Esophagus squamous epithelium (tissue), 4 donors: ENCODE data around the gene CD99L2.

Experiments used
- CTCF ChIP-seq, 6 experiments: fragments of 450-650 bp in 4 of 6; fragments of 200-600 bp in 2 of 6; sonication (generic) in 2 of 6; IDR thresholded peaks; one replicate each; pipeline ENCODE4 v1.5.1; 2016 to 2019; ENCODE audit warnings: antibody characterized with exemption in 6 of 6, mild to moderate bottlenecking in 4 of 6, moderate library complexity in 4 of 6
- POLR2A ChIP-seq, 4 donors: fragments of 450-650 bp; IDR thresholded peaks; one replicate each; pipeline ENCODE4 v1.6.1; 2017; ENCODE audit warnings: antibody characterized with exemption in 4 of 4, mild to moderate bottlenecking in 4 of 4, moderate library complexity in 3 of 4

GRCh38 chrX:150753357-150753756 is 145.1 kb downstream of the CD99L2 start:
- no peak for TF ChIP-seq CTCF (IDR thresholded peaks at IDR 0.05)
- TF ChIP-seq POLR2A (IDR thresholded peaks at IDR 0.05) = no peak
